Left hindlimb (tissue), 1 donor: ENCODE results near the gene CRYGA.
"Not testable (repeated sequence)": the region's sequence is repeated elsewhere in the genome, so short reads cannot be mapped to it uniquely, and the experiment has no call there.

Experiments used
- DNase-seq: peaks from one replicate; pipeline ENCODE4 v3.0.0-alpha.2; 2018

Gene CRYGA

GRCh38 chr2:208156439-208156838, 7.0 kb downstream of the CRYGA start:
- DNase-seq, result no peak

GRCh38 chr2:208153156-208153555, 10.2 kb downstream of the CRYGA start:
- no peak for DNase-seq

GRCh38 chr2:208150956-208151355, 12.4 kb downstream of the CRYGA start:
- no peak for DNase-seq

GRCh38 chr2:208150094-208150493, 13.3 kb downstream of the CRYGA start:
- no peak for DNase-seq

- DNase-seq, result no peak
Observed at GRCh38 chr2:208148803-208149202, 14.6 kb downstream of the CRYGA start.

- no peak for DNase-seq
Observed at GRCh38 chr2:208147759-208148158, 15.6 kb downstream of the CRYGA start.

GRCh38 chr2:208147008-208147407, 16.4 kb downstream of the CRYGA start:
- no peak for DNase-seq

GRCh38 chr2:208146006-208146405, 17.4 kb downstream of the CRYGA start, which contains the start of gene CRYGB:
TSS of gene CRYGB (minus strand) at chr2:208146158. CDS start at chr2:208146120, 38 bp downstream.
- DNase-seq, result no peak

GRCh38 chr2:208142925-208143799, 20.2 kb downstream of the CRYGA start:
- DNase-seq, result no peak

- DNase-seq, result no peak
Observed at GRCh38 chr2:208142240-208142924, 21.0 kb downstream of the CRYGA start.

GRCh38 chr2:208139447-208139846, 23.9 kb downstream of the CRYGA start:
- no peak for DNase-seq

GRCh38 chr2:208138334-208138733, 25.1 kb downstream of the CRYGA start:
- DNase-seq, result not testable (repeated sequence)

- DNase-seq, result no peak
Observed at GRCh38 chr2:208136716-208137094, 26.7 kb downstream of the CRYGA start.

- DNase-seq, result no peak
Observed at GRCh38 chr2:208135794-208136715, 27.3 kb downstream of the CRYGA start.

- DNase-seq, result no peak
Observed at GRCh38 chr2:208134928-208135586, 28.3 kb downstream of the CRYGA start.

- no peak for DNase-seq
Observed at GRCh38 chr2:208130712-208131110, 32.7 kb downstream of the CRYGA start.

GRCh38 chr2:208129744-208130711, 33.4 kb downstream of the CRYGA start, which contains the start of gene CRYGC:
TSS of gene CRYGC (minus strand) at chr2:208129828. CDS start at chr2:208129792, 36 bp downstream.
- DNase-seq, result no peak

GRCh38 chr2:208128136-208128535, 35.3 kb downstream of the CRYGA start:
- DNase-seq, result no peak

GRCh38 chr2:208127090-208127489, 36.3 kb downstream of the CRYGA start:
- DNase-seq, result no peak

- no peak for DNase-seq
Observed at GRCh38 chr2:208125251-208125650, 38.1 kb downstream of the CRYGA start.
